T-helper 9 cell (primary cell): ENCODE measurements around the gene TEX38.
"Not testable (repeated sequence)": the region's sequence is repeated elsewhere in the genome, so short reads cannot be mapped to it uniquely, and the experiment has no call there.

Experiments used
- DNase-seq: peaks from one replicate; pipeline ENCODE4 v3.0.0-alpha.2; 2020

Gene TEX38

DNA sequence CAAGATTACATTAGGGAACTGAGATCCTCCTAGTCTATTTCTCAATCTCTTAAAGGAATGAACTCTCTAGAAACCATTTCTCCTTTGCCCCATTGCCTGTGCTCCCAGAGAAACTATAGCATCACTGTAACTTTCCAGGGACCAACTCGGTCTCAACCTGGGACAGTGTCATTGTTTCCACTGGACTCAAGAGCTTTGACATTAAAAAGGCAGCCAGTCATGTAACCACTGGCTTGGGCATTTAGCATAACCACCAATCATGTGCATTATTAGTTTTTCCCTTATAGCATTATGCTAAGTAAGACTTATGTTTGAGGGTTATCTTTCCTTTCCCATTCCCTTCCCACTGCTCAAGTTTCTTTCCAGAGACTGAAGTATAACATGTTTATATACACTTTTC, 18.2 kb downstream of the TEX38 start:
- DNase-seq = no peak

DNA sequence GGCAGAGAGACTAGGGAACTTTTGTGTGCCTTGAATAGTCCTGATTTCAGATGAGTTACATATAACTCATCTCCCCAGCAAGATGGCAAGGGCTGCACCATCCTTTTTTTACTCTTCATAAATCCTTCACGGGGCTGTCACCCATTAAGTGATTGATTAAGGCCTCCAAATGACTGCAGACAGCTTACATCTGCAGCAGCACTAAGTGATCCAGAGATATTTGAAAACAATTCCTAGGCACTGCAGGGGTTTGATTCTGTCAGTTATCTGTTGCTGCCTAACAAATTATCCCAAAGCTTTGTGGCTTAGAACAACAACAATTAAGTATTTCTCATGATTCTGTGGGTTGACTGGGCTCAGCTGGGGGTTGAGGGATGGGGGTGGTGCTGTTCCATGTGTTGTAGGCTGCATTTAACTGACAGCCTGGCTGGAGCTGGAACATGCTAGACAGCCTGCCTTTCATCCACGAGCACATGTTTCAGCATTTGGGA, 19.3 kb downstream of the TEX38 start:
- DNase-seq = no peak

DNA sequence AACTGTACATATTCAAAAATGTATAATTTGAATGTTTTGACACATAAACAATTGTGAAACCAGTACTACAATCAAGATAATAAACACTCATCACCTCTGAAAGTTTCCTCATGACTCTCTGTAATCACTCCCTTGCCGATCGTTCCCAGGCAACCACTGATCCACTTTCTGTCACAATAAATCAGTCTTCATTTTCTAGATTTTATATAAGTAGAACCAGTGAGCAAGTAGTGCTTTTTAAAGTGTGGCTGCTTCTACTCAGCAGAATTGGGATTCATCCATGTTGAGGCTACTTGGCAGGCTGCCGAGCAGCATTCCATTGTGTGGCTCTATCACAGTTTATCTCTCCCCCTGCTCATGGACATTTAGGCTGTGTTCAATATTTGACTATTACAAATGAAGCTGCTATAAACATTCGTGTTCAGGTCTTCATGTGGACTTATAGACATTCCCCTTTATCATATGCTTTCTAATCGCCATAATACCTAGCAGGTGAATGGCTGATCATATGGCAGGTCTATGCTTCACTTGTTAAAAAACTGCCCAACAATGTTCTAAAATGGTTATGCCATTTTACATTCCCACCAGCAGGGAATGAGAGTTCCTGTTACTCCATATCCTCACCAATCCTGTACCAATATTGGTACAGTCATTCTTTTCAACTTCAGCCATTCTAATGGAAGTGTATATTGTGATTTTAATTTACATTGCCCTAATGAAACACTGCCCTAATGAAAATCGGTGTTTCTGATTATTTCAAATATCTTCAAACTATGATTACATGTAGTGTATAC, 20.5 kb downstream of the TEX38 start:
- no peak for DNase-seq

DNA sequence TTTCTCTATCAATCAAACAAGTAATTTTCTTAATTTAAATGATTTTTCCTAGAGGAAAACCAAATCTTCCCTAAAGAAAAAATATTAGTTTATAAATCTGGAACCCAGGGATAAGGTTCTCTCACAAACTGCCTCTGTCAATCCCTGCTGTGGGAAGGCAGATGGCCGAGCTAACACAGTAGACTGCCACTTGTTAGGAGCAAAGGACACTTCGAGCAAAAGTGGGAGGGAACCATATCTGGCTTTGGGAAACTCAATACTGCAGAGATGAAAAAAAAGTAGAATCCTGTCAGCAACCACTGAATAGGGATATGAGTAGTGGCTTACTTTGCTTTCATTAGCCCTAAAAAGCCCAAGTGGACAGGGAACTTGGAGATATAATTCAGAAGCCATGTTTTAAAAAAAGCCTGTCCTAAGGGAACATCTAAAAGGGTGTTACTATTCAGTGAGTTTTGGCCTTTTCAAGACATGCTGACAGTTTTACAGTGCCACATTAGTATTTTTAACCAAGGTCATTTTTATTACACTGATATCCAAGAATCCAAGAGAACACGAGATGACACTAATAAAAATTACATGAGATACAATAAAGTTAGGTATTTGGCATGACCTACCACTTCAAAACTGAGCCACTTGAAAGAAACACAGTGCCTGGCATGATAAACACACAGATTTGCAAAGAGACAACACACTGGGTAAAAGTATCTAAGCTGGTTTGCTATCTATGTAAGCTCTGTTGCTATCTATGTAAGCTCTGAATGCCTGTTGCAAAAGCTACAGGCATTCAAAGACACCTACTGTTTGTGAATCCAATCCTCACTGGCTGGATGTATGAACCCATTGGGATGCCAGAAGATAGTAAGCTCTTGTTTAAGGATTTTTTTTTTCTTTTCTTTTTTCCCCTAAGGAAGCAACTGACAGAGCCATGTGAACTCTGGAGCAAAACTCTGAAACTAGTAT, 21.4 kb downstream of the TEX38 start:
- DNase-seq = no peak

DNA sequence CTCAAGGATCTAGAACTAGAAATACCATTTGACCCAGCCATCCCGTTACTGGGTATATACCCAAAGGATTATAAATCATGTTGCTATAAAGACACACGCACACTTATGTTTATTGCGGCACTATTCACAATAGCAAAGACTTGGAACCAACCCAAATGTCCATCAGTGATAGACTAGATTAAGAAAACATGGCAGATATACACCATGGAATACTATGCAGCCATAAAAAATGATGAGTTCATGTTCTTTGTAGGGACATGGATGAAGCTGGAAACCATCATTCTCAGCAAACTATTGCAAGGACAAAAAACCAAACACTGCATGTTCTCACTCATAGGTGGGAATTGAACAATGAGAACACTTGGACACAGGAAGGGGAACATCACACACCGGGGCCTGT, 23.0 kb downstream of the TEX38 start:
- DNase-seq = not testable (repeated sequence)

DNA sequence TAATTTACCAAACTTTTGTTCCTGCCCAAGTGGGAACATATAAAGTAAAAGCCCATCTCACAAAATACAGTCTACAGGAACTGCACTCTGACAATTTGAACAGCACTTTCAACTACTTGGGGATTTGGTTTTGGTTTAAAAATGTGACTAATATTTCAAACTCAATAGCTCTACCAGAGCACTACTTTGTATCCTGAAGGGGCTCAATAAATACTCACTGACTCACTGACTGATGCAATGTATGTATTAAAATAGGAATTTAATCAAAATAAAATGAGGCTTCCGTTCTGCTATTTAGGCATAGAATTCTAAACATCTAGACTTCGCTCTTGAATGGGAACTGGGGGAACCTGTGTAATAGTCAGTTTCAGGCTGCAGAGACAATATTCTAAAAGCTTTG, 25.4 kb downstream of the TEX38 start:
- no peak for DNase-seq

DNA sequence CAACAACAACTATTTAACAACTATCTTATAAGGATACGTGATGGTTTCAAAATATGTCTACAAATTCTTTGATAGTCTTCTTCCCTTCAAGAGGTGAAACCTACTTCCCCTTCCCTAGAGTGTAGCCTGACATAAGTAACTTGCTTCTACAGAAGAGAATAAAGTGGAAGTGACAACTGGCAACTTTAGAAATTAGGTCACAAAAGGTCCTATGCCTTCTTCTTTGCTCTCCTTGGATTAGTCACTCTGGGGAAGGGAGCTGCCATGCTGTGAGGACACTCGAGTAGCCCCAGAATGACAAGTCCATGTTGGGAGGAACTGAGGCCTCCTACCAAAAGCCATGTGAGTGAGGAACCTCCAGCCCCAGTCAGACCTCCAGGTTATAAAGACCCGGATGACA, 28.0 kb downstream of the TEX38 start:
- no peak for DNase-seq

DNA sequence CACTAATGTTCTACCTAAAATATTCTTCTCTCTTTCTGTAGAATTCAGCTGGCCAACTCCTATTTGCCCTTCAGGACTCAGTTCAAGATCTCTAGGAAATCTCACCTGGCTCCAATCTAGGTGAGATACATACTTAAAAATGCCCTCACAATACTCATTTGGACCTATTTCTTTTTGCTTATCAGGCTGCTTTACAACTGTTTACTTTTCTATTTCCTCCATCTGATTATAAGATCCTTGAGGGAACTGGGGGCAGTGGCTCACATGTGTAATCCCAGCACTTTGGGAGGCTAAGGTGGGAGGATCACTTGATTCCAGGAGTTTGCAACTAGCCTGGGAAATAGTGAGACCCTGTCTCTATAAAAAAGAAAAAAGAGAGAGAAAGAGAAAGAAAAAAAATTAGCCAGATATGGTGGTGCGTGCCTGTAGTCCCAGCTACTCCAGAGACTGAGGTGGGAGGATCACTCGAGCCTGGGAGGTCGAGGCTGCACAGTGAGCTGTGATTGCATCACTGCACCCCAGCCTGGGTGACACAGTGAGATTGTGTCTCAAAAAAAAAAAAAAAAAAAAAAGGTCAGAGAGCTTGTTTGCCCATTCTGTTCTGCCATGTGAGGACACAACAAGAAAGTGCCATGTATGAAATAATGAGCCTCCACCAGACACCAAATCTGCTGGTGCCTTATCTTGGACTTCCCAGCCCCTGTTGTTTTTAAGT, 32.4 kb downstream of the TEX38 start:
- no peak for DNase-seq

DNA sequence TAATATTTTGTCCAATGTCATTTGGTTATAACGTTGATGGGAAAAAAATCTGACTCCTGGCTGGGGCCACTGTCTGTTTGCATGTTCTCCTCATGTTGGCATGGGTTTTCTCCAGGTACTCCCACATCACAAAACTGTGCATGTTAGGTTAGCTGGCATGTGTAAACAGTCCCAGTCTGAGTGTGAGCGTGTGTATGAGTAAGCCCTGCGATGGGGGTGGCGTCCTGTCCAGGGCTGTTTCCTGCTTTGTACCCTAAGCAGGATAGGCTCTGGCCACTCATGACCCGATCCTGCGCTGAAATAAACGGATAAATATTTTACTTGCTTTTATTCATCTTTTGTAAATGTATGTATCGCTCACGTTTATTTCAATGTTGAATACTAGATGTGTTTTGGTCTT, 33.8 kb downstream of the TEX38 start:
- no peak for DNase-seq

DNA sequence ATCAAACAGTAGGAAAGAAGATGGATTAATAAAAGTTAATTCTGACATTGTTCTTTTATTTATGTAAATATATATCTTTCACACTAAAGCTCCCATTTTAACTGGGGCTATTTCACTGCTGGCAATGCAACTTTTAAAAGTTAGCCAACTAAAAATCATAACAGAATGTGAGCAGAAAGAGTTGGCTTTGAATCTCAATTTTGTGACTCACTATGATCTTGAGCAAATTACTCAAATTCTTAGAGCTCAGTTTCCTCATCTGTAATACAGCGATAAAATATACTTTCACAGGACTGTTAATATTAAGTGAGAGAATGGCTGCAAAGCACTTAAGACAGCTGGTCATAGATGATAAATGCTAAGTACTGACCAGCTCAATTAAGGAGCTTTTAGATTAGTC, 36.5 kb downstream of the TEX38 start:
- DNase-seq = no peak

DNA sequence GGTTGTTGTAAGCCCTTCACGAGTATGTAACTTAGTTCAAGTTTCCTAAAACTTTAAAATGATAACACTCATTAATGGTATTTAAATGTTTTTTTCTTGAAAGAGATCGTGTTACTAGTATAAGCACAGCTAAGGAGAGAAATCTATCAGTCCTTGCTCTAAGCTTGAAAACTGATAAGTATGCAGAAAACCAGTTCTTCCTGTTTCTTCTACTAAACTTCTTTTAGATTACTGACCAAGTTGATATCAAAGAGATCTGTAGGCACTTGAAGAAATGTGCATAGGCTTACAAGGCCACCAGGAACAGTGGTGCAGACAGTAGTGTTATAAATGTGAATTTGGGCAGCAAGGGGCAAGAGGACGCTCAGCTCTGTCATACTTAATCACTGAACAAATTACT, 43.3 kb downstream of the TEX38 start:
- no peak for DNase-seq

DNA sequence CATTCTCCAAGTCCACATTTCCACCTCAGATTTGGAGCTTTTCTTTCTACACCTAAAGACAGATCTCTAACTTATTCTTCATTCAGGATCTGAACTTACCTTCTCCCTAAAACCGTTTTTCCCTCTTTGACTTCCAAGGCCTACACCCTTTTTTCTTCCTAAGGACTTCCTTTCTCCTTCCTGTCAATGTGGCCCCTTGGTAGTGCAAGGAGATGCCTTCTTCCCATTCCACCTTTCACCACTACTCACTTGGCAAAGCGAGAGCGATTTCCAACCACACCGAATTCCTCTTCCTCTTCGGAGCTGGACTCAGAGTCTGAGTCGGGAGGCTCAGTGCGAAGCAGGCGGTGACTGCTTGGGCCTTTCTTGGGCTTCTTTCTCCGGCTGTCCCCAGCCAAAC, 46.0 kb downstream of the TEX38 start:
- no peak for DNase-seq

DNA sequence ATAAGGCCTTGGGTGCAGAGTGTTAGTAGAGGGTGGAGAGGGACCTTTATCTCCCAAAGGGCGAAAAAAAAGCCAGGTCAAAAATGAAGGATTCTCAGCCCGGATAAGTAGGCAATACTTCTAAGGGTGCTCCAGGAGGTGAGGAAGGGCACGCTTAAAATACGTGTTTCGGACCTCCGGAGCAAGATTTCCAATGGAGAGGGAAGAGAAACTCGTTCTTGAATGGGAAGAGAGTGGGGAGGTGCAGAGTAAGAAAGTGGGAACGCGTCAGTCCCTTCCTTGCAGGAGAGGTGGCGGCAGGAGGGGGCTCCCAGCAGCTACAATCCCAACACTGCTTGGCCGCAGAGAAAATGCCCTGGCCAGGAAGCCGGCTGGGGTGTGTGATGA, 46.7 kb downstream of the TEX38 start:
- no peak for DNase-seq

DNA sequence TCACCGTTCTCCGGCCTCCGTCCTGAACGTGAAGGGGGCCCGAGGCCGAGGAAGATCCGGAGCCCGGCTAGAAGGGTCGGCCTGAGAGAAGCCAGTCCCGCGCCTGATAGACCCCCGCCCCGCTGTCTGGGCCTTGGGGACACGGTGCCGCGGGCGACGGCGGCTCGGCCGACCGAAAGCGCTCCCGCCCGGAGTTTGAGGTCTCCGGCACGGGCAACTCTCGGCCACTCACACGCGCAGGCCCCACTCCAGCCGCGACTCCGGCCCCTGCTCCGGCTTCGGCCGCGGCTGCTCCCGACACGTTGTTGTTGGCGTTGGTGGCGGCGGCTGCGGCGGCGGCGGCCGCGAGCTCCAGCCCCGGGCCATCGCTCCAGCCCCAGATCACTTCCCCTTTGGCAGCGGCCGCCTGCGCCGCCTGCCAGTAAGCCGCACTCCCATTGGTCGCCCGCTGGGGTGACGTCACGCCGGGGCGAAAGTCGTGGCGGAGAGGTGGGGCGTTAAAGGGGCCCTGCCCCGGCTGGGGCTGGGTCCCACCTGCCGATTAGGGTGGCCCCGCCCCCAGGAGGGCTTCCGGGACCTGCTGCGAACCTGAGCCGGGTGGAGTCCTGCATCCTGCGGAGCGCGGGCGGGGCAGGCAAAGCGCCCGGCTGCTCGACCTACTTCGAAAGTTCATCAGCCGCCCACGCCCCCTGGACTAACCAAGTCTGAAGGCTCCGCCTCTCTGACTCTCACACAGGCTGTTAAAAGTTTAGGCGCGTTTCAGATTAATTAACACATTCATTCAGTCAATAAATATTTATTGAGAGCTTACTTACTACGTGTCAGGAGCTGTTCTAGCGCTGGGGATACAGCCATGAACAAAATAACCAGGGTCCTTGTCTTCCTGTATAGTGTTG, 47.3 kb downstream of the TEX38 start, which contains the start of gene EFCAB14:
Gene EFCAB14 (minus strand): TSS at position 388 of the 896 bp plus-strand sequence. CDS start 1,027 bp downstream, outside the sequence.
- peak; percentile 100 for DNase-seq

DNA sequence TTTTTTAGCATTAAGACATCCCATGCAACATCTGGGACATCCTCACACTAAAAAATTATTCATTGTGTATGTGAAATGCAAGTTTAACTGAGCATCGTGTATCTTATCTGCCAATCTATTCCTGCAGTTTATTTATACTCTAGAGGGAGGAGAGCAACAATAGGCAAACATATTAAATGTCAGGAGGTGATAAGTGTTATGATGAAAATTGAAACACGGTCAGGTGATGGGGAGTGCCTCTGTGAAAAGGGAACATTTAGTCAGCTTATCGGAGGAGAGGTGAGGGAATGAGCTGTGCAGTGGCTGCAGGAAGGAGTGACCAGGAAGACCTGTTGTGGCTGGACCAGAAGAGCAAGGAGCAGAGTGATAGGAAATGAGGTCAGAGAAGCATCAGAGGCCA, 48.0 kb downstream of the TEX38 start:
- no peak for DNase-seq

DNA sequence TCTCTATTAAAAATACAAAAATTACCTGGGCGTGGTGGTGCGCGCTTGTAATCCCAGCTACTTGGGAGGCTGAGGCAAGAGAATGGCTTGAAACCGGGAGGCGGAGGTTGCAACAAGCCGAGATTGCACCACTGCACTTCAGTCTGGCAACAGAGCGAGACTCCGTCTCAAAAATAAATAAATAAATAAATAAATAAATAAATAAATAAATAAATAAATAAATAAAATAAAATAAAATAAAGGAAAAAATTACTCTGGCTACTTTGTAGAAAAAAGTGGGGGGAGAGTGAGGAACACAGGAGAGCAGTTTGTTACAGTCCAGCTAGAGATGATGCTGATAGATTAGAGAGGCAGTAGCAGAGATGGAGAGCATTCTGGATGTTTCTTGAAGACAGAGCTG, 48.7 kb downstream of the TEX38 start:
- DNase-seq = not testable (repeated sequence)

DNA sequence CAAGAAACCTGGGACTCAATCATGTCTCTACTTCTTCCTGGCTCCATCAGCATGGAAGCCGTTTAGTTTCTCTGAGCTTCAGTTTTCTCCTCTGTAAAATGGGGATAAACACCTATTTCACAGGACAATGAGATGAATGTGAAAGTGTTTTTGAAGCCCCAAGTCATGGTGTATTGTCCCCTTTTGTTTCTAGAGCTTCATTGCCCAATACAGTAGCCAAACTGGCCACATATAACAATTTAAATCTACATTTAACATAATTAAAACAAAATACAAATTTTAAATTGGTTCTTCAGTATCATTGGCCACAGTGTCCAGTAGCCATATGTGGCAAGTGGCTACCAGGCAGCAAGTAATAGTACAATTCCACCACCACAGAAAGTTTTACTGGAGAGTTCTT, 49.5 kb downstream of the TEX38 start:
- no peak for DNase-seq

DNA sequence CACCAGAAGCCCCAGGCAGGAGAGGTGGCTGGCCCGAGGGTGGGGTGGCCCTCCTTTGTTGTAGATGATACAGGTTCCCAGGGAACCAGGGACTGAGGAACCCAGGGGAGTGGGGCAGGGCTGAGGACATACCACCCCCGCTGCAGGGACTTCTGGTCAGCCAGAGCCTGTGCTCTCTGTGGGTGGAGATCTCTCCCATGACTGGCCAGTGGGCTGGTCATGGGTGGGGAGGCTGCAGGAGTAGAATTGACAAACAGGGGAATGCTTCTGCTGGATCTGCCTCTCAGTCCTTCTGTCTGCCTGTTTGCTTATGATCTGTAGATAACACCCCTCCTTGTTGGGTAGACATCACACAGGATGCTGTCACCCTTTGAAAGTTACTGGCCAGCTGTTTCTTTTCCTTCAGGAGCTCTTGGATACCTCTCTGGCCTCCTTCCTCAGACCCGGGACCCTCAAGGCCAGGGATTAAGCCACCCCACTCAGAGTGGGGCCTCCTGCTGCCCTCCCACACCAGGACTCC, 50.1 kb downstream of the TEX38 start:
- DNase-seq = no peak
